GM18909 (cell line): ENCODE data around the gene SSNA1.

Source experiments
- ATAC-seq: cut with Tn5 transposase; IDR thresholded peaks from one replicate; pipeline ENCODE4 v1.9.1; 2021; ENCODE audit warnings: mild to moderate bottlenecking; ENCODE audit not compliant: unreplicated experiment, poor library complexity

Gene SSNA1

GRCh38 chr9:137188490-137189296, at the start of gene SSNA1, which contains the start of gene ANAPC2:
TSS of gene SSNA1 (plus strand) at chr9:137188676. CDS start at chr9:137188727, 51 bp downstream.
TSS of gene ANAPC2 (minus strand) at chr9:137188560. CDS start at chr9:137188532, 28 bp downstream.
- ATAC-seq, result peak; percentile 74

DNA sequence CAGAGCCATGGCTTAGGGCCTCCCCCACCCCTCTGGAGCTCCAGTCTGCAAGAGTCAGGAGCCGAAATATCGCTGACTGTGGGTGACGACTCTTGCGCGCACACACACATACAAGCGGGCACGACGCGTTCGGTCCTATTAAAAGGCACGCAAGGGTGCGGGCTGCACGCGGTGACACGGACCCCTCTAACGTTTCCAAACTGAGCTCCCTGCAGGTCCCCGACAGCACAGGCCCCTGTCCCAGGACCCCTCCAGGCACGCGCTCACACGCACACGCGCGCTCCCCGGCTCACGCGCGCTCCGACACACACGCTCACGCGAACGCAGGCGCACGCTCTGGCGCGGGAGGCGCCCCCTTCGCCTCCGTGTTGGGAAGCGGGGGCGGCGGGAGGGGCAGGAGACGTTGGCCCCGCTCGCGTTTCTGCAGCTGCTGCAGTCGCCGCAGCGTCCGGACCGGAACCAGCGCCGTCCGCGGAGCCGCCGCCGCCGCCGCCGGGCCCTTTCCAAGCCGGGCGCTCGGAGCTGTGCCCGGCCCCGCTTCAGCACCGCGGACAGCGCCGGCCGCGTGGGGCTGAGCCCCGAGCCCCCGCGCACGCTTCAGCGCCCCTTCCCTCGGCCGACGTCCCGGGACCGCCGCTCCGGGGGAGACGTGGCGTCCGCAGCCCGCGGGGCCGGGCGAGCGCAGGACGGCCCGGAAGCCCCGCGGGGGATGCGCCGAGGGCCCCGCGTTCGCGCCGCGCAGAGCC, 49.6 kb upstream of the SSNA1 start, which contains the start of gene GRIN1:
TSS of gene GRIN1 (plus strand) at position 433 of the 746 bp plus-strand sequence. CDS start 333 bp downstream, outside the sequence.
- ATAC-seq, result no peak

DNA sequence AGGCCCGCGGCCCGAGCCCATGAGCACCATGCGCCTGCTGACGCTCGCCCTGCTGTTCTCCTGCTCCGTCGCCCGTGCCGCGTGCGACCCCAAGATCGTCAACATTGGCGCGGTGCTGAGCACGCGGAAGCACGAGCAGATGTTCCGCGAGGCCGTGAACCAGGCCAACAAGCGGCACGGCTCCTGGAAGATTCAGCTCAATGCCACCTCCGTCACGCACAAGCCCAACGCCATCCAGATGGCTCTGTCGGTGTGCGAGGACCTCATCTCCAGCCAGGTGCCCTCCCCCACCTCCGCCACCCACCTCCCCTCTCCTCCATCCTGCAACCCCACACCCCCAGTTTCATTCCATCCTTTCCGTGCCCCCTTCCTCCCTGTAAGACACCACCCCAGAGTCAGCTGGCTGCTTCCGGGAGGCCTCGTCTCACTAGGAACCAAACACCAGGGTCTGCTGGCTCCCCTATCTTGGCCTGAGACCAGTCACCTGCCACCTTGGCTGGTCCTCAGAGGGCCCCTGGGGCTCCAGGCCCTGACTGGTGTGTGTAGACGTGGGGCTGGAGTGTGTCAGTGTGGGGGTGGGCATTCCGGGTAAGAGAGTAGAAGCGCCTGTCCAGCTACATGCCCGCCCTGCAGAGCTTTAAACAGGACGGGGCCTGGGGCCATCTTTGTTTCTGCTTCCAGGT, 48.9 kb upstream of the SSNA1 start:
- ATAC-seq, result no peak

DNA sequence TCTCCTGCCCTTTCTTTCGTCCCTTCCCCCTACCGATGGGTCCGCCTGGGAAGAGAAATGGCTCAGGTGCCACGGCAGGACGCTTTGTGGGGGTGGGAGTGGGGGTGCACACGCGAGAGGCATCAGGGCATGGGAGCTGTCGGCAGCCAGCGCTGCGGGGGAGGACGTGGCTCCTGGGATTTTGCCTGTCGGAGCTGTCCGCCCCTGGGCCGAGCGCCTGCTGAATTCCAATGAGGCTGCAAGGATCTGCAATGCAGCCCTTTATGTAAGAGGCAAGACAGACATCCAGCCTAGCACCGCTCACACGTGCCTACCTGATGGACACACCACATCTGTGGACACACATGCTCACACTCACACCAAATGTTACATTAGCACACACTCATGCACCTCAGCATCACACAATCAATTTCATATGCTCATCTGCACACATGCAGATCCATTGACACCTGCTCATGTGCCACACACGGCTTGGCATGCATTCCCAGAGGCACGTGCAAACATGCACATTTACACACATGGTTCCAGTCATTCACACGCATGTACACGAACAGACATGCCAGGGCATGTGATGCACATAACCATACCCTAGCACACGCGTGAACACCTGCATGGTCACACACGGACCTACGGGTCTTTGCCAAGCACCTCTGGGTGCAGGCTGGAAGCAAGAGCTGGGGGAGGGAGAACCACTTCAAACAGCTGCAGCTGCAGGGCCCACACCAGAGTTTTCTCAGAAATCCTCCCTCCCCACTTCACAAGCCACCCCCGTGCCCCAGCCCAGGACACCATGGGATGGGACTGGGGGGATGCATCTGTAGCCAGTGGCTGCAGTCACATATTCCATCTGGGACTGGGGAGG, 48.1 kb upstream of the SSNA1 start:
- ATAC-seq, result no peak

DNA sequence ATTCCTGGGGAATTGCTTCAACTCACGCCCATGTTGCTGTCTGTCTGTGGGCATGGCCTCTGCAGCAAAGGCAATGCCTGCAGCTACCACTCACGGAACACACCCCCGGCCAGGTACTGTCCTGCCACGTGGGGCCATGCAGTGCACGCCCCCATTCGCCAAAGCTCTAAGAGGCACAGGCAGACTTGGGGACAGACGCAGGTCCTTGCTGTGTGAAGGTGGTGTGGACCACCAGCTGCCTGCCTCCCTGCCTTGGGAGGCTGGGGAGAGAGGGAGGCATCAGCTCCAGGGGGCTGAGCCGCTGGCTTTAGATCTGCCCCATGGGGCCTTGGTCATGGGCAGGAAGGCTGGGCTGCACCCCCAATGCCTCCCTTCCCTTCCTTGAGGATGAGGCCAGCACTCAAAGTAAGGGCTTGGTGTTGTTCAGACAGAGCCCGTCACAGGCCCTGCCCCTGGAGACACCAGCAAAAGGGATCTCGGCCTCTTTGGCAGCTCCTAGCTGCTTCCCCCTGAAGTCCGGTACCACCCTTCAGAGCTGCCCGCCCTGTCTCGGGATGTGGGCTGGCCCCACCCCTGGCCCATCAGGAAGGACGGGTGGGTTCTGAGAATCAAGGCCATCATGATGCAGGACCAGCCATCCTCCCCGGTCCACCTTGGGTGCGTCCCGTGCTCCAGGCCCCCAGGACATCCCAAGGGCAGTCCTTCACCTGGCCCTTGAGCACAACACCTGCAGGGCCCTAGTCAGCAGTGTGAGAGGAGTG, 47.2 kb upstream of the SSNA1 start:
- no peak for ATAC-seq

DNA sequence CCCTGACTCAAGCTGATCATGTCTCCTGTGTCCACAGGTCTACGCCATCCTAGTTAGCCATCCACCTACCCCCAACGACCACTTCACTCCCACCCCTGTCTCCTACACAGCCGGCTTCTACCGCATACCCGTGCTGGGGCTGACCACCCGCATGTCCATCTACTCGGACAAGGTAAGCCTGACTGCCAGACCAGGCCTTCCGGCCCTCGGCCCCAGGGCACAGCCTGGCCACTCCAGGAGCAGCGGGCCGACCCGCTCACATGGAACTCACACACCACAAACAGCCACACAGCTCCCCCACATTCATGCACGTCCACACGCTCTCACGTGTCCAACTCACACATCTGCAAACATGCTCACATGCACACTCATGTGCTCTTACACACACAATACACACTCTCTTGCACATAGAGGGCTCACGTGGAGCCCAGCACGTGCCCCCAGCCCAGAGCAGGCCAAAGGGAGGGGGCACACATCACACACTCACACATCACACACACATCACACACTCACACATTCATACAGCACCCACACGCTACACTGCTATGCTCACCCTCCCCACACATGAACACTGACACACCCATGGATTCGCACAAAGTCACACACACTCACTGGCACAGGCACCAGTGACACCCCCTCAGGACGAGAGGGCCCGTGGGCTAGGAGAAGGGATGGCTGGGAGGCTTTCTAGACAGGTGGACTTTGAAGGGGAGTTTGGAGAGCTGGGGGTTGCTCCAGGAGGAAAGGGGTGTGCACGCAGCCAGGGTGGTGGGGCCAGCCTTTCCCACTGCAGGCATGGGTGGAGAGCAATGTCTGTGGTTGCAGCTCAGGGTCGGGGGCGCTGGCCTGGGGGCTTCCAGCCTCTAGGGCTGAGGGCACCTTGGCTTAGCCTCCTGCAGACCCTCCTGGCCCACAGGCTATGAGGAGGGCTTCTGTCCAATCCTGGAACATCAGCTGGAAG, 46.2 kb upstream of the SSNA1 start:
- no peak for ATAC-seq

DNA sequence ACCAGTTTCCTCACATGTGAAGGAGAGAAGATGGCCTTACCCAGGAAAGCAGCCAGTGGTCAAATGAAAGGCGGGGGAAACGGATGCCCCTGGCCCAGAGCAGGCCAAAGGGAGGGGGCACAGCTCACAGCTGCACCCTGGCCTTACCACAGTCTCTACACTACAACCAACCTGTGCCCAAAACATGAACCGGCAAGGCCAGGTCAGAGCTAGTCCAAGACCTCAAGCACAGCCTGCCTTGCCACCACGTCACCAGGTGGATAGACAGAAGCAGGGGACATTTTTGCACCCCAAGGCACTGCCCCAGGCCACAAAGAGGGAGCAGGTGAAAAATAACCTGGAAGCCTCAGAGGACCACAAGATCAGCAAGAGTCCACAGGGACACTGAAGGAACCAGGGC, 45.0 kb upstream of the SSNA1 start:
- no peak for ATAC-seq

DNA sequence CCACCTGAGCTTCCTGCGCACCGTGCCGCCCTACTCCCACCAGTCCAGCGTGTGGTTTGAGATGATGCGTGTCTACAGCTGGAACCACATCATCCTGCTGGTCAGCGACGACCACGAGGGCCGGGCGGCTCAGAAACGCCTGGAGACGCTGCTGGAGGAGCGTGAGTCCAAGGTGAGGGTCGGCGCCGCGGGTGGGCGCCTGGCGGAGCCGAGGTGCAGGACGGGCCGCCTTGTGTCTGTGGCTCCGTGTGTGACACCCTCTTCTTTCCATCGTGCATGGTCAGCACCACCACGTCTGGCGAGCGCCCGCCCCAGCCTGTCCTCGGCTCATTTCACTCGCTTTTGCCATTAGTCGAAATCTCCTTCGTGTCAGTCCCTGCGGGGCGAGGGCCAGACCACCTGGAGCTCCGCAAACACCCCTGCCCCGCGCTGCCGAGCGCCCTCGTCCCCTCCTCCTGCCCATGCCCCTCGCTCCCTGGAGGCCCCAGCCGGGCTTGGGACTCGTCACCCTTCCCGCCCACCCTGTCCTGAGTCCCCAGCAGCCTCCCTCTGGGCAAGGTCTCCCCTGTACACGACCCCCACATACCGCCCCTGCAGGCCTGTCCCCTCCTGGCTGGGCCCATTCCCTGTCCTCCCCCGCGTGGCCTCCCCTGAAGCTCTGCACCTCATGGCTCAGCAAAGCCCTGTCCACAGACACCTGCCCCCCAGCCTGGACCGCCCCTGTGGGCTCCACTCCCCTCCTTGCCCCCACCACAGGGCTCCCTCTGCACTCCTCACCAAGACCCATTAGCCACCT, 42.5 kb upstream of the SSNA1 start:
- ATAC-seq, result no peak

DNA sequence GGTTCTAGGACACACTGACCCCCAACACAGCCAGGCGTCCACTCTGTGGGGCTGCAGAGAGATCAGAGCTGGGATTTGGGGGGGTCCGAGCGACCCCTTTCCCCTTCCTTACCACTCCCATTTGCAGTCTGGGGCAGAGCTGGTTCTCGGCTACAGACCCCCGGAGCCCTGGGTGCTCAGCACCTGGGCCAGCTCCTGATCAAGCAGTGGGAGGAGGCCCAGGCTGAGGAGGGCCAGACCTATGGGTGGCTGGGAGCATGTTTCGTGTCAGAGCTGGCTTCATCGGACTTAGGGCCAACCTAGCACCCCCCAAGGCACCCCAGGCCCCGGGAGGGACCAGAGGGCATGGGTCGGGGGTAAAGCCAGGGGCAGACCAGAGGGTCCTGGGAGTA, 42.0 kb upstream of the SSNA1 start:
- no peak for ATAC-seq

DNA sequence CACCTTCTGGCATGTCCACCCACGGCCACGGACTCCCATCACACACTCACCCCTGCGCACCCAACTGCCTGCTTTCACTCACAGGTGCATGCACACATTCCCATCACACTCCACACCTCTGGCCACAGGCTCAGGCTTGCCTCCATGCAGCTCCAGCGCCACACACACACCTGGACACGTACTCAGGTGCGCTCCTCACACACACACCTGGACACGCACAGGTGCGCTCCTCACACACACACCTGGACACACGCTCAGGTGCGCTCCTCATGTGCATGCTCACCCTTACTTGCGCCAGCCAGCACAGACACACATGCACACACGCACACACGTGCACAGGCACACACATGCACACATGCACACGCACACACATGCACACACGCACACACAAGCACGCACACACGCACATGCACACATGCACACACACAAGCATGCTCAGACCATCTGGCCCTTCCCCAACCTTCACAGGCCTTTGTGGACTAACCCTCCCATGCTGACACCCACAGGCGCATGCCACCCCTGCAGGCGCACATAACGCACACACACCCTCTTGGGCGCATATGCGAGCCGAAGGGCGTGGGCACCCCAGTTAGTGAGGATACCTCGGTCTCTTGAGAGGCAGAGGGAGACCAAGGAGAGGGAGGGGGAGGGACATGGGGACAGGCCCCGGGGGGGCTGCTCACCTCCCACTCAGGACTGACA, 41.2 kb upstream of the SSNA1 start:
- ATAC-seq, result no peak

GRCh38 chr9:137147793-137148160, 40.7 kb upstream of the SSNA1 start:
- no peak for ATAC-seq

GRCh38 chr9:137148242-137148641, 40.2 kb upstream of the SSNA1 start:
- ATAC-seq, result no peak

DNA sequence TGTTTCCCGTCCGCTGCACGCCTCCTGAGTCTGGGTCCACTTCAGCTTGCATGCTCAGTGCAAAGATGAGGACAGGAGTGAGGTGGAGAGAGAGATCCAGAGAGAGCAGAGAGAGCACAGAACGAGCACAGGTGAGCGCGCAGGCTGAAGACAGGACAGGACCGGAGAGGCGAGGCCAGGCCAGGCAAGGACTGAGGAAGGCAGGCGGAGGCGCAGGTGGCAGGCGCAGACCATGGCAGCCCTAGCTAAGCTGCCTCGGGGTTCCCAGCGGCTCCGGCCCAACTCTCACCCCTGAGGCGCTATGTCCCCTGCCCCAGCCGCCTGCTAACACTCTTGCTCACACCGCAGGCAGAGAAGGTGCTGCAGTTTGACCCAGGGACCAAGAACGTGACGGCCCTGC, 39.8 kb upstream of the SSNA1 start:
- ATAC-seq, result no peak

GRCh38 chr9:137149363-137149762, 39.1 kb upstream of the SSNA1 start:
- no peak for ATAC-seq

DNA sequence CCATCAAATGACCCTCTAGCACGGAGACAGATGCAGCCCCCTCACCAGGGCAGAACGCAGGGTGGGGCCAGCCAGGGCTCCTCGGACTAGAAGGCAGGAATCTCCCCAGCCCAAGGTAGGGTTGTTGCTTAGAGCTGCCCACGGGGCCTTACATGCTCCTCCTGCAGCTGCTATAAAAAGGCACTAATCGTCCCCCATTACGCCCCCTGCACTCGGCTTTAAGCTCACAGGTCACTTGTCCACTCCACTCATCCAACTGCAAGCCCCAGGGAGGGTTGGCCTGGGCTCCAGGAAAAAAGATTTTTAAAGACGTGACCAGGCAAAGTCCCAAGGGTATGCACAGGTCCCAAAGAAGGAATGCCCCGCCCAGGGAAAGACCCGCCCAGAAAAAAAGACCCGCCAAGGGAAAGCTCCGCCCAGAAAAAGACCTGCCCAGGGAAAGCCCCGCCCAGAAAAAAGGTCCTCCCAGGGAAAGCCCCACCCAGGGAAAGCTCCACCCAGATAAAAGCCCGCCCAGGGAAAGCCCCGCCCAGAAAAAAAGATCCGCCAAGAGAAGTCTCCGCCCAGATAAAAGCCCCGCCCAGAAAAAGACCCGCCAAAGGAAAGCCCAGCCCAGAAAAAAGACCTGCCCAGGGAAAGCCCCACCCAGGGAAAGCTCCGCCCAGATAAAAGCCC, 38.4 kb upstream of the SSNA1 start:
- ATAC-seq, result no peak
